Fibroblast of lung (primary cell): ENCODE results near the gene OVOL3. TPM values are rescaled to one million over a fixed set of nuclear protein-coding genes. Genes with fewer than 3 reads are reported as not detected.

ENCODE experiments used
- DNase-seq, 2 donors: peaks; one replicate each; pipeline versions ENCODE4 v3.0.0 to v3.0.0-alpha.2; 2010; ENCODE audit warnings: low read depth in 2 of 2
- H2AFZ ChIP-seq: 2 replicates; pipeline ENCODE4 v1.5.1; 2012; ENCODE audit warnings: low read length, control low read depth, inconsistent platforms
- H3K27ac ChIP-seq: 2 replicates; pipeline ENCODE4 v1.5.1; 2011; ENCODE audit warnings: low read length, control low read depth; ENCODE audit not compliant: insufficient read depth
- H3K27me3 ChIP-seq: 2 replicates; pipeline ENCODE4 v1.5.1; 2011; ENCODE audit warnings: mild to moderate bottlenecking, low read length; ENCODE audit not compliant: control insufficient read depth, insufficient read depth
- H3K36me3 ChIP-seq: 2 replicates; pipeline ENCODE4 v1.5.1; 2011; ENCODE audit warnings: low read length; ENCODE audit not compliant: control insufficient read depth, insufficient read depth
- H3K4me1 ChIP-seq: 2 replicates; pipeline ENCODE4 v1.5.1; 2011; ENCODE audit warnings: low read length; ENCODE audit not compliant: control insufficient read depth, insufficient read depth; ENCODE audit errors: extremely low read depth
- H3K4me2 ChIP-seq: 2 replicates; pipeline ENCODE4 v1.5.1; 2011; ENCODE audit warnings: low read length, control low read depth; ENCODE audit not compliant: insufficient read depth; ENCODE audit errors: extremely low read depth
- H3K4me3 ChIP-seq, 4 experiments: fragments of 200-600 bp in 1 of 4; sonication (generic) in 1 of 4; replicated peaks in 1 of 4; 2 replicates each; pipeline ENCODE4 v1.5.1; 2011 to 2016; ENCODE audit warnings: low read length in 4 of 4, low read depth in 3 of 4, mild to moderate bottlenecking in 3 of 4, control low read depth in 2 of 4, inconsistent platforms in 1 of 4, mixed read lengths in 1 of 4; ENCODE audit not compliant: insufficient read depth in 1 of 4; ENCODE audit errors: control extremely low read depth in 1 of 4
- H3K79me2 ChIP-seq: 2 replicates; pipeline ENCODE4 v1.5.1; 2012; ENCODE audit warnings: mild to moderate bottlenecking, low read length, inconsistent platforms; ENCODE audit not compliant: control insufficient read depth, insufficient read depth
- H3K9ac ChIP-seq: 2 replicates; pipeline ENCODE4 v1.5.1; 2011; ENCODE audit warnings: mild to moderate bottlenecking, low read length, control low read depth; ENCODE audit not compliant: insufficient read depth
- H3K9me3 ChIP-seq: 2 replicates; pipeline ENCODE4 v1.5.1; 2012; ENCODE audit warnings: low read depth, low read length; ENCODE audit not compliant: control insufficient read depth, insufficient read depth
- H4K20me1 ChIP-seq: 2 replicates; pipeline ENCODE4 v1.5.1; 2011; ENCODE audit warnings: low read length; ENCODE audit not compliant: control insufficient read depth, insufficient read depth; ENCODE audit errors: extremely low read depth
- EZH2 ChIP-seq: IDR thresholded peaks from 2 replicates; pipeline ENCODE4 v1.5.1; 2012; ENCODE audit warnings: low read length, control low read depth, mild to moderate bottlenecking; ENCODE audit errors: missing control alignments
- polyA plus RNA-seq, 2 donors: library from polyadenylated mRNA; depleted of rRNA in 1 of 2; stranded (reverse) in 1 of 2; unstranded in 1 of 2; fragments of >200 nt; gene quantifications; 2 replicates each; pipeline ENCODE4 v1.2.1, GENCODE V29; 2011 to 2012; ENCODE audit warnings: missing spikeins in 1 of 2
- total RNA-seq: library from RNA; depleted of rRNA; stranded (reverse); fragments of >200 nt; gene quantifications from 2 replicates; pipeline ENCODE4 v1.2.1, GENCODE V29; 2014
- TF ChIP-seq, protein P1 (sequence below), 2 donors: IDR thresholded peaks in 1 of 2; conservative IDR thresholded peaks in 1 of 2; 1 replicate in 1 of 2; 2 replicates in 1 of 2; pipeline ENCODE4 v1.5.1; 2011 to 2012; ENCODE audit warnings: low read length in 2 of 2, control low read depth in 1 of 2, inconsistent platforms in 1 of 2, low read depth in 1 of 2, mild to moderate bottlenecking in 1 of 2

OVOL3 gene
- total and polyA plus RNA-seq, 2 donors (not counting 1 experiment from before 2014, with no cell fraction given) = not detected

DNA sequence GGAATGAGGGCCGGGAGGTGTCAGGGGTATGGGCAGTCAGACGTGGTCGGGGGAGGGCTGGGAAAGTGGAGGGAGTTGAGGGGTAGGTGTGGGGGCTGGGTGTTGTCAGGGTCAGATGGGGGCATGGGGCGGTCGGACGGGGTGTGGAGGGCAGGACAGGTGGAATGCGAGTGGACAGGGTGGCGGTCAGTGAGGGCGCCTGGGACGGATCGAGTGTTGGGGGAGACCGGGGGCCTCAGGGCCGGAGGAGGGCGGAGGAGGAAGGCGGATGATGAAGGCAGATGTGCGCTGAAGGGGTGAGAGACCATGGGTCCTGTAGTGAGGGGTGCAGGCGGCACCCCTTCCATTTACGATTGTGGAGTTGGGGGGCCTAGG, 10.0 kb downstream of the OVOL3 start:
- TF ChIP-seq EZH2 = no peak
- TF ChIP-seq, protein P1, sequence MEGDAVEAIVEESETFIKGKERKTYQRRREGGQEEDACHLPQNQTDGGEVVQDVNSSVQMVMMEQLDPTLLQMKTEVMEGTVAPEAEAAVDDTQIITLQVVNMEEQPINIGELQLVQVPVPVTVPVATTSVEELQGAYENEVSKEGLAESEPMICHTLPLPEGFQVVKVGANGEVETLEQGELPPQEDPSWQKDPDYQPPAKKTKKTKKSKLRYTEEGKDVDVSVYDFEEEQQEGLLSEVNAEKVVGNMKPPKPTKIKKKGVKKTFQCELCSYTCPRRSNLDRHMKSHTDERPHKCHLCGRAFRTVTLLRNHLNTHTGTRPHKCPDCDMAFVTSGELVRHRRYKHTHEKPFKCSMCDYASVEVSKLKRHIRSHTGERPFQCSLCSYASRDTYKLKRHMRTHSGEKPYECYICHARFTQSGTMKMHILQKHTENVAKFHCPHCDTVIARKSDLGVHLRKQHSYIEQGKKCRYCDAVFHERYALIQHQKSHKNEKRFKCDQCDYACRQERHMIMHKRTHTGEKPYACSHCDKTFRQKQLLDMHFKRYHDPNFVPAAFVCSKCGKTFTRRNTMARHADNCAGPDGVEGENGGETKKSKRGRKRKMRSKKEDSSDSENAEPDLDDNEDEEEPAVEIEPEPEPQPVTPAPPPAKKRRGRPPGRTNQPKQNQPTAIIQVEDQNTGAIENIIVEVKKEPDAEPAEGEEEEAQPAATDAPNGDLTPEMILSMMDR (conservative IDR thresholded peaks at IDR 0.05 in 1 of 2, IDR thresholded peaks at IDR 0.05 in 1 of 2; ENCODE audit: low read depth in 1 of 2, low read length in 2 of 2) = no peak
- Histone ChIP-seq H3K4me2 (no peak overlapping the region), H3K36me3 (peaks cover 18% of the 10 kb centered on the region), H3K79me2 (peaks cover 10% of the 10 kb centered on the region), H3K9ac (no peak overlapping the region), H3K4me1 (peaks cover 4% of the 10 kb centered on the region), H2AFZ (no peak overlapping the region), H3K9me3 (no peaks in the 10 kb centered on the region), H3K27me3 (no peaks in the 10 kb centered on the region), H3K4me3 (no peak overlapping the region), H4K20me1 (no peaks in the 10 kb centered on the region), H3K27ac (no peak overlapping the region)
- DNase-seq = no peak

- Histone ChIP-seq H3K4me1 (no peaks in the 10 kb centered on the region), H3K79me2 (peaks cover 5% of the 10 kb centered on the region), H3K4me2 (no peak overlapping the region), H3K4me3 (no peak overlapping the region), H3K9me3 (no peaks in the 10 kb centered on the region), H4K20me1 (no peaks in the 10 kb centered on the region), H2AFZ (no peak overlapping the region), H3K36me3 (peaks cover 18% of the 10 kb centered on the region), H3K27ac (no peak overlapping the region), H3K9ac (no peak overlapping the region), H3K27me3 (no peaks in the 10 kb centered on the region)
- no peak for DNase-seq
- TF ChIP-seq EZH2 = no peak
Measured at GRCh38 chr19:36121486-36122124, 10.7 kb downstream of the OVOL3 start.

DNA sequence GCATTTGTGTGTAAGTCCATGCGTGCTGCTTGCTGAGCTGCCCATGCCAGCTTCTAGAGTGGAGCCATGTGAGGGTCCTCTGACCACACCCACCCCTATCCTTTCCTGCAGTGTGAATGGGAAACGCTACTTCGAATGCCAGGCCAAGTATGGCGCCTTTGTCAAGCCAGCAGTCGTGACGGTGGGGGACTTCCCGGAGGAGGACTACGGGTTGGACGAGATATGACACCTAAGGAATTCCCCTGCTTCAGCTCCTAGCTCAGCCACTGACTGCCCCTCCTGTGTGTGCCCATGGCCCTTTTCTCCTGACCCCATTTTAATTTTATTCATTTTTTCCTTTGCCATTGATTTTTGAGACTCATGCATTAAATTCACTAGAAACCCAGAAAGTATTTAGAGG, 14.6 kb downstream of the OVOL3 start:
- H4K20me1 ChIP-seq = no peaks in the 10 kb centered on the region
- no peaks in the 10 kb centered on the region for H3K9me3 ChIP-seq
- H2AFZ ChIP-seq = no peak overlapping the region
- no peak for DNase-seq
- H3K4me1 ChIP-seq = no peaks in the 10 kb centered on the region
- H3K4me3 ChIP-seq = no peak overlapping the region
- H3K36me3 ChIP-seq = peaks cover 9% of the 10 kb centered on the region
- TF ChIP-seq, protein P1 (conservative IDR thresholded peaks at IDR 0.05 in 1 of 2, IDR thresholded peaks at IDR 0.05 in 1 of 2; ENCODE audit: low read depth in 1 of 2, low read length in 2 of 2) = no peak
- TF ChIP-seq EZH2 = no peak
- H3K4me2 ChIP-seq = no peak overlapping the region
- no peaks in the 10 kb centered on the region for H3K27me3 ChIP-seq
- H3K27ac ChIP-seq = no peak overlapping the region
- no peaks in the 10 kb centered on the region for H3K79me2 ChIP-seq
- no peak overlapping the region for H3K9ac ChIP-seq
